ENCODE measurements around the gene SEC31A.
A peak's percentile ranks its signal among the peaks of the same experiment; 100 is the strongest.

Gene SEC31A

DNA sequence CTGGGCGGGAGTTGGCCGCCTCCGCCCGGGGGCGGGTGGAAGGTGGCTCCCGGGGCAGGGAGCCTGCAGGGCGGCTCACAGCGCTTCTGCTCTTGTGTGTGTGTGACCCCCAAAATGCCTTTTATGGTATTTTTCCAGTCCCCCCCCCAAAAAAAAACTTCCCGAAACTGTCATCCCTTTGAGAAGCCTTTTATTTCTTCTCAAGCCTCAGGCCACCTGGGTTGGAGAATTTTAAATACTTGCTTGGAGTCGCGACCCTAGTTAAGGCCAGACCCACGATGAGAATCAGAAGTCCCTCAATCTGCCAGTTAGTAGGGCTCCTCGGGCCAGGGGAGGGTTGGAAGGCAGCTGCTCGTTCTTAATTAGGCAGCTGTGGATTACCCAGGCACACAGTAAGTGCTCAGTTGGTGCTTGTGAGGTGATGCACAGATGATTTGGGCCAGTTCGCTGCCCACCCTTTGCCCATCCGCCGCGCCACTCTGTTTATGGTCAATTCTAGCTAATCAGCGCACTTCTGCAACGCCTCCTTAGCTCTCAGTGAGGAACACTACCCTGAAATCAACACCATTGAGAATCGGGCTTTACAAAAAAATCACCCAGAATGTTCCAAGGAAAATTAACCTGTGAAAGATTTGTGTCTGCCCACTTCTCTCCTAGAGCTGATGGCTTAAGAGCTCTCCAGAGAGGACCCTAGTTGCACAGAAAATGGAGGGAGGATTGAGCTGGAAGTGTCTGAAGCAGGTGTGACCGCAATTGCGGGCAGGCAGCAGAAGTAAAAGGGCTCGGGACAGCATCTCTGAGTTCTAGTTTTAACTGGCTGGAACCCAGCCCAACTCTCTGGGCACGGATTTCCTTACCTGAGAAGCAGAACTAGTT lies 91.7 kb downstream of the SEC31A start:
- no peak overlapping the region for H3K27ac ChIP-seq (ENCODE audit: low read depth, low read length)

DNA sequence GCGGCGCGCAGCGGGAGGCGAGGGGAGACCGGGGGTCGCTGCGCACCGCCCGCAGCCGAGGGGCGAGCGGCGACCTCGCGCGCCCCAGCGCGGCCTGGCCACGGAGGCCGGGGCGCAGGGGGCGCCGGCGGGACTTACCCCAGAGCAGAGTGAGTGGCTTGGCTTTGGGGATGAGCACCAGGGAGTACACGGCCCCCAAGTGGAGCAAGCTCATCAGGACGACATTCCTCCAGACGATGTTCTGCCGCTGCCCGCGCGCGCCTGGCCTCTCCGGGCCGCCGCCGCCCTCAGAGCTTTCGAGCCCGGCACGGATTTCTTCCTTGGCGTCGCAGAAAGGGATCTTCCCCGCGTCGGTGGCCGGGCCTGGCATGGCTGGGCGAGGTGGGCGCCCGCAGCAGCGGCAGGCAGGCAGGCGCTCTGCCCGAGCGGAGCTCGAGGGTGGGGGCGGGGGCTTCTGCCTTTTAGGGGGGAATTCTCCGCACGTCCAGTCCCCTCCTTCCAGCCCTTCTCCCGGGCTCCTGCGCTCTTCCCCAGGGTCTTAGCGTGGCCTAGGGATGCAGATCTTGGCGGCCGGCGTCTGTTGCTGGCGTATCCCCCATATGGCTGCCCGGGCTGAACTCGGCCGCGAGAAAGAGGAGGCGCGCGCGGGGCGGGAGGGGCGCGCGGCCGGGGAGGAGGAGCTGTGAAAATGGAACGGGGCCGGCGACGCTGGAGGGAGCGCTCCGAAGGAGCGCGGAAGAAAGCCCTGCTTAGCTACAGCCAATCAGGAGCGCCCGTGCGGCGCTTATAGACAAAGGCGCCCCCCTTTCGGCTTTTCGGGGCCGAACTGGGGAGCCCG lies 92.6 kb downstream of the SEC31A start, which contains the start of gene SCD5:
SCD5 (minus strand) TSS at position 629 of the 838 bp plus-strand sequence; CDS start at position 370, 259 bp downstream.
- Histone ChIP-seq H3K9ac (ENCODE audit: low read length in 5 of 5) (peak within 1 kb of the TSS in 4 of 5 donors; percentile 22 to 59 (median 40)), H3K4me1 (ENCODE audit: control insufficient read depth in 5 of 5, insufficient read depth in 5 of 5, low read length in 5 of 5) (peaks cover 0 to 25% (median 22%) of the 10 kb centered on the region in 5 donors), H3K27me3 (ENCODE audit: control insufficient read depth in 5 of 5, insufficient read depth in 4 of 5, low read length in 5 of 5) (peaks cover 2 to 26% (median 11%) of the 10 kb centered on the region in 5 donors), H3K4me3 (ENCODE audit: low read depth in 1 of 5, low read length in 5 of 5) (peak within 1 kb of the TSS; percentile 65 to 88 (median 71)), H3K27ac (ENCODE audit: low read depth, low read length) (no peak within 1 kb of the TSS), H3K9me3 (ENCODE audit: control insufficient read depth in 5 of 5, low read length in 5 of 5) (no peaks in the 10 kb centered on the region), H3K36me3 (ENCODE audit: control insufficient read depth in 5 of 5, insufficient read depth in 5 of 5, low read length in 5 of 5) (no peaks in the 10 kb centered on the region)

More for the DNA sequence above, 91.7 kb downstream of the SEC31A start:
- peak overlapping the region in 4 of 5 donors; percentile 22 to 59 (median 40) for H3K9ac ChIP-seq (ENCODE audit: low read length in 5 of 5)
- peaks cover 2 to 26% (median 11%) of the 10 kb centered on the region in 5 donors for H3K27me3 ChIP-seq (ENCODE audit: control insufficient read depth in 5 of 5, insufficient read depth in 4 of 5, low read length in 5 of 5)
- peaks cover 0 to 25% (median 22%) of the 10 kb centered on the region in 5 donors for H3K4me1 ChIP-seq (ENCODE audit: control insufficient read depth in 5 of 5, insufficient read depth in 5 of 5, low read length in 5 of 5)
- H3K4me3 ChIP-seq (ENCODE audit: low read depth in 1 of 5, low read length in 5 of 5), result peak overlapping the region; percentile 65 to 88 (median 71)
- no peaks in the 10 kb centered on the region for H3K9me3 ChIP-seq (ENCODE audit: control insufficient read depth in 5 of 5, low read length in 5 of 5)
- H3K36me3 ChIP-seq (ENCODE audit: control insufficient read depth in 5 of 5, insufficient read depth in 5 of 5, low read length in 5 of 5), result no peaks in the 10 kb centered on the region

DNA sequence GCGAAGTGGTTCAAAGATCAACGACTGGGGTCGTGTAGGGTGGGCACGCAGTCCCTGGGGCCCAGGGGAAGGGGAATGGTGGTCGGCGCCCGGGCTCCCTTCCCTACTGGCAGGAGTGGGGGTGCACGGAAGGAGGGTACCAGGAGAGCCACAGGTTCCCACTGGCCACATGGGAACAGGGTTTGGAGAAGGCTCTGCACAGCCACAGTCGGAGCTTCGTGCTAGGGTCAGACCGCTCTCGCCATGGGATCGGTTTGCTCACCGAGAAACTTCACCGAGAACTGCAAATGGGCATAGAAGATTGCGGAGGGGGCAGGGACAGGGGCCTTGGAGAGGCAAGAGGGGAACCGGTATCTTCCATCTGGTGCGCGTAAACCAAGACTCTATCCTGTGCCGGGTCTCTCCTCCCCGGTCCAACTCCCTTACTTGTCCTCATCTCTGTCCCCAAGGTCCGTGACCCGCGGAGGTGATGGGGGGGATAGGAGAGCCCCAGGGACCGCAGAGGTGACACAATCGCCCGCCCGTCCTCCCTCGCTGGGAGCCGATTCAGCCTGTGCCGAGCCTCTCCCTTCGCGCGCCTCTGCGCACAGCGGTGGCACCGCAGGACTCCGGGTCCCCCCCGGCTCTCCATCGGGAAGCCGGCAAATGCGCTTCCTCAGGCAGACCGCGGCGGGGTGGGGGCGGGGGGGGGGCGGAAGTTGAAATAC lies 93.4 kb downstream of the SEC31A start:
- peaks cover 2 to 26% (median 11%) of the 10 kb centered on the region in 5 donors for H3K27me3 ChIP-seq (ENCODE audit: control insufficient read depth in 5 of 5, insufficient read depth in 4 of 5, low read length in 5 of 5)
- no peak overlapping the region for H3K9ac ChIP-seq (ENCODE audit: low read length in 5 of 5)
- peaks cover 0 to 25% (median 22%) of the 10 kb centered on the region in 5 donors for H3K4me1 ChIP-seq (ENCODE audit: control insufficient read depth in 5 of 5, insufficient read depth in 5 of 5, low read length in 5 of 5)
- no peak overlapping the region for H3K27ac ChIP-seq (ENCODE audit: low read depth, low read length)
- no peaks in the 10 kb centered on the region for H3K9me3 ChIP-seq (ENCODE audit: control insufficient read depth in 5 of 5, low read length in 5 of 5)
- H3K36me3 ChIP-seq (ENCODE audit: control insufficient read depth in 5 of 5, insufficient read depth in 5 of 5, low read length in 5 of 5), result no peaks in the 10 kb centered on the region
- H3K4me3 ChIP-seq (ENCODE audit: low read depth in 1 of 5, low read length in 5 of 5), result peak overlapping the region; percentile 41 to 88 (median 65)

DNA sequence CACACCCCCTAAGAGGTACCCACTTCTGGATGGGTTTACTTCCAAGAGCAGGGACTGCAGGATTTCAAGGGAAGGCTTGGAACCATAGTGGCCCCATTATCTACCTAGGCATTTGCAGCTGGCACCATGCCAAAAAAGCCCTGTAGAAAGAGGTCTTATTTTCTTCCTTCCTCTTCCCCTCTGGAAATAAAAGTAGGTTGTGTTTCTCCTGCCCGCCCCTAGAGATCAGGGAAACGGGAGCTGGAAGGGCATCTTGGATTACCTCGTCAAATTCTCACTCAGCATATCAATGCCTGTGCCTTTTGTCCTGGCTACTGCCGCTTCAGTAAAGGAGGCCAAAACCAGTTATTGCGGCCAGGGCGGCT lies 93.9 kb downstream of the SEC31A start:
- Histone ChIP-seq H3K4me3 (ENCODE audit: low read depth in 1 of 5, low read length in 5 of 5) (peak overlapping the region in 3 of 5 donors; percentile 65 to 88 (median 80)), H3K4me1 (ENCODE audit: control insufficient read depth in 5 of 5, insufficient read depth in 5 of 5, low read length in 5 of 5) (peaks cover 0 to 25% (median 22%) of the 10 kb centered on the region in 5 donors), H3K27ac (ENCODE audit: low read depth, low read length) (no peak overlapping the region)

DNA sequence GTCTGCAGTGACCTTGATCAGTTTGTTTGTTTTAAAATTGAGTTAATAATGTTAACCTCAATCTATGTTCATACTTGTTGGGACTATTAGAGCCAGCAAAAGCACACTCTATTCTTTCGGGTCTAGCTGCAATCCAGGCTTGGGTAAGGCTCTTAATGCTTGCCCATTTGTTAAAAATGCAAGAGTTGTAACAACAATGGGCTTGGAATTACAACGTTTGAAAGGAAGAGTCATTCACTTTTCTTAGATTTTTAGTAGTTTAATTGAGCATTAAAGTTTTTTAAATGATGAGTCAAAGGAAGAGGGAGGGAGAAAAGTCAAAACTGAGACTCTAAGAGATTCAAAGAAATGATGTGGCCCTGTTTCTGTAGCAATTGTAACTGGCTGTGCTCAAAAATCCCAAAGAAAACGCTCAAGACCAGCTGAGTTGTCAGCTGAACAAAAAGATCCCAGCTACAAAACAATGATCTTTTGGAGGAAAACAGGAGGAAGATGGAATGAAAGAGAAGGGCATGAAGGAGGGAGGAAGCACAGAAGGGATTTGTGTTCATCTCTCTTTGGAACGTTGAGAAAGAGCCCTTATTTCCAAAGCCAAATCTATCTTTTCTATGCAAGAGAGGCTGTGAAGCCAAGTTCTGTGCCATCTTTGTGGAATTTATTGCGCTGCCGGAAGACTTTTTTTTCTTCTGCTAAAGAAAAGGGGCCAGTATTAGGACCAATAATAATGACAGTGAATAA lies 97.9 kb downstream of the SEC31A start:
- H3K36me3 ChIP-seq (ENCODE audit: control insufficient read depth in 5 of 5, insufficient read depth in 5 of 5, low read length in 5 of 5), result no peaks in the 10 kb centered on the region
- H3K9me3 ChIP-seq (ENCODE audit: control insufficient read depth in 5 of 5, low read length in 5 of 5), result no peaks in the 10 kb centered on the region
- H3K9ac ChIP-seq (ENCODE audit: low read length in 5 of 5), result no peak overlapping the region
- H3K4me3 ChIP-seq (ENCODE audit: low read depth in 1 of 5, low read length in 5 of 5), result no peak overlapping the region
- peaks cover 0 to 10% (median 9%) of the 10 kb centered on the region in 5 donors for H3K4me1 ChIP-seq (ENCODE audit: control insufficient read depth in 5 of 5, insufficient read depth in 5 of 5, low read length in 5 of 5)
- peaks cover 0 to 14% (median 4%) of the 10 kb centered on the region in 5 donors for H3K27me3 ChIP-seq (ENCODE audit: control insufficient read depth in 5 of 5, insufficient read depth in 4 of 5, low read length in 5 of 5)
- no peak overlapping the region for H3K27ac ChIP-seq (ENCODE audit: low read depth, low read length)

More for the DNA sequence above, 93.9 kb downstream of the SEC31A start:
- peaks cover 2 to 26% (median 11%) of the 10 kb centered on the region in 5 donors for H3K27me3 ChIP-seq (ENCODE audit: control insufficient read depth in 5 of 5, insufficient read depth in 4 of 5, low read length in 5 of 5)
- H3K36me3 ChIP-seq (ENCODE audit: control insufficient read depth in 5 of 5, insufficient read depth in 5 of 5, low read length in 5 of 5), result no peaks in the 10 kb centered on the region
- no peak overlapping the region for H3K9ac ChIP-seq (ENCODE audit: low read length in 5 of 5)
- H3K9me3 ChIP-seq (ENCODE audit: control insufficient read depth in 5 of 5, low read length in 5 of 5), result no peaks in the 10 kb centered on the region

DNA sequence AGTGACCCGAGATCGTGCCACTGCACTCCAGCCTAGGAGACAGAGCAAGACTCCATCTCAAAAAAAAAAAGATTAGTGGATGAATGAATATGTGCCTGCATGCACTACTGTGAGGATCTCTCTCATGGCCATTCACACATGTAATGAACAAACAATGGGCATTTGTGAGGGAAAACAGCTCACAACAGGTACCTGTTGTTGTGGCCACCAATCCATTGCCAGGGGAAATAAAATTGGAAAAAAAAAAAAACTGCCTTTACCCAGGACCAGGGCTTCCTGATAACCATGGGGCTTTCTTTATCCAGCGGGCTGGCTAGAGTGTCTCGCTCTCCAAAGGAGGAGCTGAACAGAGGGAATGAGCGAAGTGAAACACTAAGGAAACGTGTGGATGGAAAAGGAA lies 99.8 kb downstream of the SEC31A start:
- no peak overlapping the region for H3K9ac ChIP-seq (ENCODE audit: low read length in 5 of 5)
- no peaks in the 10 kb centered on the region for H3K4me1 ChIP-seq (ENCODE audit: control insufficient read depth in 5 of 5, insufficient read depth in 5 of 5, low read length in 5 of 5)
- H3K27me3 ChIP-seq (ENCODE audit: control insufficient read depth in 5 of 5, insufficient read depth in 4 of 5, low read length in 5 of 5), result peaks cover 0 to 2% (median 0%) of the 10 kb centered on the region in 5 donors
- peaks cover 0 to 3% (median 0%) of the 10 kb centered on the region in 5 donors for H3K9me3 ChIP-seq (ENCODE audit: control insufficient read depth in 5 of 5, low read length in 5 of 5)
- H3K27ac ChIP-seq (ENCODE audit: low read depth, low read length), result no peak overlapping the region
- H3K4me3 ChIP-seq (ENCODE audit: low read depth in 1 of 5, low read length in 5 of 5), result no peak overlapping the region
- H3K36me3 ChIP-seq (ENCODE audit: control insufficient read depth in 5 of 5, insufficient read depth in 5 of 5, low read length in 5 of 5), result no peaks in the 10 kb centered on the region

DNA sequence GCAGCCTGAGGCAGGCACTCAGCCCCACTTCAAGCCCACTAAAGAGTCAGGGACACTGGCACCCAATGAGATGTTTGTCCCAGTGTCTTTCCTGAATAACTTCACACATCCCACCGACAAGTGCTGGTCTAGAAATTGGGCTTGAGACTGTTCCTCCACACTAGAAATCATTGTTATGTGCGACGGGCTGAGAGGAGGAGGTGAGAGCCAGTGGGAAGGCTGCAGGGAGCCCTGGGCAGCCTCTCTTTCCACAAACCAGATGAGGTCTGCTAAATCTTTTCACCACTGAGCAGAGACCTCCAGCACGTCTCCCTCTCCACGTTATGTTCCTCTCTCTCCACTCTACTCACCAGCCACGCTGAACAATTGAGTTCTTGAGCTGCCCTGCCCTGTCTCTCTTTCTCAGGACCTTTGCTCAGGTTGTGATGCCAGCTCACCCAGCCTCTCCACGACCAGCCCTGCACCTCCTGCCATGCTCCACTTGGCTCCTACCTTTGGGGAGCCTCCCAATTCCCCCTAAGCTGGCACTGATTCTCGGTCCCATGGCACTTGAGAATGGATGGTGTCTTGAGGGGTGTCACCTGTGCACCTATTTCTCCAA lies 100.8 kb downstream of the SEC31A start:
- H3K9ac ChIP-seq (ENCODE audit: low read length in 5 of 5), result no peak overlapping the region
- H3K27me3 ChIP-seq (ENCODE audit: control insufficient read depth in 5 of 5, insufficient read depth in 4 of 5, low read length in 5 of 5), result peaks cover 0 to 2% (median 0%) of the 10 kb centered on the region in 5 donors
- H3K36me3 ChIP-seq (ENCODE audit: control insufficient read depth in 5 of 5, insufficient read depth in 5 of 5, low read length in 5 of 5), result no peaks in the 10 kb centered on the region
- no peak overlapping the region for H3K4me3 ChIP-seq (ENCODE audit: low read depth in 1 of 5, low read length in 5 of 5)
- peaks cover 0 to 3% (median 0%) of the 10 kb centered on the region in 5 donors for H3K9me3 ChIP-seq (ENCODE audit: control insufficient read depth in 5 of 5, low read length in 5 of 5)
- no peak overlapping the region for H3K27ac ChIP-seq (ENCODE audit: low read depth, low read length)
- peaks cover 0 to 2% (median 0%) of the 10 kb centered on the region in 5 donors for H3K4me1 ChIP-seq (ENCODE audit: control insufficient read depth in 5 of 5, insufficient read depth in 5 of 5, low read length in 5 of 5)

DNA sequence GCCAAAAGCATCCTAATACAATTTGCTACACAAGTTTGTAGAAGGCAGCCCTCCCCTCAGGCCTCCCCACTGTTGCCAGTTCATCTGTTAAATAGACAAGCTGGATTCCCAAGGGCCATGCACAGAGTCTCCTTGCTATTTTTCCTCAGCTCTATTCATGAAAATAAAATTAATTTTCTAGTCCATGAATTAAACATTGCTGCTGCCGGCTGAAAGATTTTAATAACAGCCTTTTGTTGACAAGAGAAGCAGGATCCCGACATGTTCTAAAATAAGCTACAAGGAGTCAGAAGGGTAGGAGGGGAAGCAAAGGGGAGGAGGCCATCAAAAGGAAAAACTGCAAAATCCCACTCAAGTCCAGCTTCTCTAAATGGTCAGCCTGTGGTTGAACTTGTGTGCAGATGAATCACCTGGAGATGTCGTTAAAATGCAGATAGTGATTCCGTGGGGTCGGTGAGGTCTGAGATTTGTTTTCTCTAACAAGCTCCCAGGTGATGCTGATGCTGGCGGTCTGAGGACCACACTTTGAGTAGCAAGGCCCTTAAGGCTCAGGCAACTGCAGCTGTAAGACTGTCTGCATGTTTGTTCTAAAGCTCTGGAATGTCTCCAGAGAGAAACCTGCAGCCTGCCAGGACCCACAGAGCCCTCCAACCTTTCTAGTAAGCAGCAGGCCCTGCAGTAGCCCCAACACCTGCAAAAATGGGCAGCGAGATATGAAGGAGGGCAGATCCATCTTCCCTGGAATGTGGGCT lies 101.8 kb downstream of the SEC31A start:
- Histone ChIP-seq H3K9me3 (ENCODE audit: control insufficient read depth in 5 of 5, low read length in 5 of 5) (peaks cover 0 to 3% (median 0%) of the 10 kb centered on the region in 5 donors), H3K9ac (ENCODE audit: low read length in 5 of 5) (no peak overlapping the region), H3K36me3 (ENCODE audit: control insufficient read depth in 5 of 5, insufficient read depth in 5 of 5, low read length in 5 of 5) (no peaks in the 10 kb centered on the region), H3K4me1 (ENCODE audit: control insufficient read depth in 5 of 5, insufficient read depth in 5 of 5, low read length in 5 of 5) (peaks cover 0 to 8% (median 0%) of the 10 kb centered on the region in 5 donors), H3K27me3 (ENCODE audit: control insufficient read depth in 5 of 5, insufficient read depth in 4 of 5, low read length in 5 of 5) (peaks cover 0 to 2% (median 0%) of the 10 kb centered on the region in 5 donors), H3K27ac (ENCODE audit: low read depth, low read length) (no peak overlapping the region), H3K4me3 (ENCODE audit: low read depth in 1 of 5, low read length in 5 of 5) (no peak overlapping the region)

Data from subcutaneous abdominal adipose tissue (tissue), 5 donors.